Astrocyte (in vitro differentiated cells and primary cell): ENCODE data around the gene ATP8B4.

Experiments
- CTCF ChIP-seq: IDR thresholded peaks from 2 replicates; pipeline ENCODE4 v1.5.1; 2011; ENCODE audit warnings: low read depth, mild to moderate bottlenecking, inconsistent platforms, low read length, moderate library complexity; ENCODE audit not compliant: insufficient read depth
- EZH2 ChIP-seq: IDR thresholded peaks from 2 replicates; pipeline ENCODE4 v1.6.1; 2012; ENCODE audit warnings: mild to moderate bottlenecking, low read length, inconsistent platforms; ENCODE audit not compliant: insufficient read depth

GRCh38 chr15:50113992-50114780, 4.8 kb downstream of the ATP8B4 start:
- TF ChIP-seq CTCF (no peak), EZH2 (no peak)
